ENCODE data around the gene SNX1.
"Not testable (repeated sequence)": the region's sequence is repeated elsewhere in the genome, so short reads cannot be mapped to it uniquely, and the experiment has no call there.

DNA sequence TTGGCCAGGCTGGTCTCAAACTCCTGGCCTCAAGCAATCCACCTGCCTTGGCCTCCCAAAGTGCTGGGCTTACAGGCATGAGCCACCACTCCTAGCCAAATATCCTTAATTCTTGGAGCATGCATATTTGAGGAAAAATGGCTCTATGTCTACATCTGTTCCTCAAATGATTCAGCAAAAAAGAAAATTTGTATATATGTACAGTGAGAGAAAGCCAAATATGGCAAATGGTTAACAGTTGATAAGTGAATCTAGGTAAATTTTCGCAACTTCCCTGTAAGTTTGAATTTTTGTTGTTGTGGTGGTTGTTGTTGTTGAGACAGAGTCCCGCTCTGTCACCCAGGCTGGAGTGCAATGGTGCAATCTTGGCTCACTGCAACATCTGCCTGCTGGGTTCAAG, 36.7 kb upstream of the SNX1 start:
- TF ChIP-seq, protein P1, sequence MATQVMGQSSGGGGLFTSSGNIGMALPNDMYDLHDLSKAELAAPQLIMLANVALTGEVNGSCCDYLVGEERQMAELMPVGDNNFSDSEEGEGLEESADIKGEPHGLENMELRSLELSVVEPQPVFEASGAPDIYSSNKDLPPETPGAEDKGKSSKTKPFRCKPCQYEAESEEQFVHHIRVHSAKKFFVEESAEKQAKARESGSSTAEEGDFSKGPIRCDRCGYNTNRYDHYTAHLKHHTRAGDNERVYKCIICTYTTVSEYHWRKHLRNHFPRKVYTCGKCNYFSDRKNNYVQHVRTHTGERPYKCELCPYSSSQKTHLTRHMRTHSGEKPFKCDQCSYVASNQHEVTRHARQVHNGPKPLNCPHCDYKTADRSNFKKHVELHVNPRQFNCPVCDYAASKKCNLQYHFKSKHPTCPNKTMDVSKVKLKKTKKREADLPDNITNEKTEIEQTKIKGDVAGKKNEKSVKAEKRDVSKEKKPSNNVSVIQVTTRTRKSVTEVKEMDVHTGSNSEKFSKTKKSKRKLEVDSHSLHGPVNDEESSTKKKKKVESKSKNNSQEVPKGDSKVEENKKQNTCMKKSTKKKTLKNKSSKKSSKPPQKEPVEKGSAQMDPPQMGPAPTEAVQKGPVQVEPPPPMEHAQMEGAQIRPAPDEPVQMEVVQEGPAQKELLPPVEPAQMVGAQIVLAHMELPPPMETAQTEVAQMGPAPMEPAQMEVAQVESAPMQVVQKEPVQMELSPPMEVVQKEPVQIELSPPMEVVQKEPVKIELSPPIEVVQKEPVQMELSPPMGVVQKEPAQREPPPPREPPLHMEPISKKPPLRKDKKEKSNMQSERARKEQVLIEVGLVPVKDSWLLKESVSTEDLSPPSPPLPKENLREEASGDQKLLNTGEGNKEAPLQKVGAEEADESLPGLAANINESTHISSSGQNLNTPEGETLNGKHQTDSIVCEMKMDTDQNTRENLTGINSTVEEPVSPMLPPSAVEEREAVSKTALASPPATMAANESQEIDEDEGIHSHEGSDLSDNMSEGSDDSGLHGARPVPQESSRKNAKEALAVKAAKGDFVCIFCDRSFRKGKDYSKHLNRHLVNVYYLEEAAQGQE (tag by site-specific recombination; IDR thresholded peaks at IDR 0.05) = not testable (repeated sequence)
- not testable (repeated sequence) for TF ChIP-seq TCF7L2 (IDR thresholded peaks at IDR 0.05; ENCODE audit: borderline replicate concordance, low read depth, low read length); KLF7 (tag by site-specific recombination; IDR thresholded peaks at IDR 0.05; ENCODE audit: borderline replicate concordance); KLF8 (tag by site-specific recombination; IDR thresholded peaks at IDR 0.05); ZSCAN23 (tag by site-specific recombination; IDR thresholded peaks at IDR 0.05); ZNF223 (tag by site-specific recombination; IDR thresholded peaks at IDR 0.05); ZNF416 (tag by site-specific recombination; IDR thresholded peaks at IDR 0.05); ZNF24 (tag by site-specific recombination; IDR thresholded peaks at IDR 0.05); KLF9 (tag by site-specific recombination; IDR thresholded peaks at IDR 0.05; ENCODE audit: low read depth); SP3 (tag by site-specific recombination; IDR thresholded peaks at IDR 0.05)
- TF ChIP-seq, protein P2, sequence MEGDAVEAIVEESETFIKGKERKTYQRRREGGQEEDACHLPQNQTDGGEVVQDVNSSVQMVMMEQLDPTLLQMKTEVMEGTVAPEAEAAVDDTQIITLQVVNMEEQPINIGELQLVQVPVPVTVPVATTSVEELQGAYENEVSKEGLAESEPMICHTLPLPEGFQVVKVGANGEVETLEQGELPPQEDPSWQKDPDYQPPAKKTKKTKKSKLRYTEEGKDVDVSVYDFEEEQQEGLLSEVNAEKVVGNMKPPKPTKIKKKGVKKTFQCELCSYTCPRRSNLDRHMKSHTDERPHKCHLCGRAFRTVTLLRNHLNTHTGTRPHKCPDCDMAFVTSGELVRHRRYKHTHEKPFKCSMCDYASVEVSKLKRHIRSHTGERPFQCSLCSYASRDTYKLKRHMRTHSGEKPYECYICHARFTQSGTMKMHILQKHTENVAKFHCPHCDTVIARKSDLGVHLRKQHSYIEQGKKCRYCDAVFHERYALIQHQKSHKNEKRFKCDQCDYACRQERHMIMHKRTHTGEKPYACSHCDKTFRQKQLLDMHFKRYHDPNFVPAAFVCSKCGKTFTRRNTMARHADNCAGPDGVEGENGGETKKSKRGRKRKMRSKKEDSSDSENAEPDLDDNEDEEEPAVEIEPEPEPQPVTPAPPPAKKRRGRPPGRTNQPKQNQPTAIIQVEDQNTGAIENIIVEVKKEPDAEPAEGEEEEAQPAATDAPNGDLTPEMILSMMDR (tag by site-specific recombination; IDR thresholded peaks at IDR 0.05) = not testable (repeated sequence)
- TF ChIP-seq, protein P3, sequence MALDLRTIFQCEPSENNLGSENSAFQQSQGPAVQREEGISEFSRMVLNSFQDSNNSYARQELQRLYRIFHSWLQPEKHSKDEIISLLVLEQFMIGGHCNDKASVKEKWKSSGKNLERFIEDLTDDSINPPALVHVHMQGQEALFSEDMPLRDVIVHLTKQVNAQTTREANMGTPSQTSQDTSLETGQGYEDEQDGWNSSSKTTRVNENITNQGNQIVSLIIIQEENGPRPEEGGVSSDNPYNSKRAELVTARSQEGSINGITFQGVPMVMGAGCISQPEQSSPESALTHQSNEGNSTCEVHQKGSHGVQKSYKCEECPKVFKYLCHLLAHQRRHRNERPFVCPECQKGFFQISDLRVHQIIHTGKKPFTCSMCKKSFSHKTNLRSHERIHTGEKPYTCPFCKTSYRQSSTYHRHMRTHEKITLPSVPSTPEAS (tag by site-specific recombination; IDR thresholded peaks at IDR 0.05) = not testable (repeated sequence)
- TF ChIP-seq, protein P4, sequence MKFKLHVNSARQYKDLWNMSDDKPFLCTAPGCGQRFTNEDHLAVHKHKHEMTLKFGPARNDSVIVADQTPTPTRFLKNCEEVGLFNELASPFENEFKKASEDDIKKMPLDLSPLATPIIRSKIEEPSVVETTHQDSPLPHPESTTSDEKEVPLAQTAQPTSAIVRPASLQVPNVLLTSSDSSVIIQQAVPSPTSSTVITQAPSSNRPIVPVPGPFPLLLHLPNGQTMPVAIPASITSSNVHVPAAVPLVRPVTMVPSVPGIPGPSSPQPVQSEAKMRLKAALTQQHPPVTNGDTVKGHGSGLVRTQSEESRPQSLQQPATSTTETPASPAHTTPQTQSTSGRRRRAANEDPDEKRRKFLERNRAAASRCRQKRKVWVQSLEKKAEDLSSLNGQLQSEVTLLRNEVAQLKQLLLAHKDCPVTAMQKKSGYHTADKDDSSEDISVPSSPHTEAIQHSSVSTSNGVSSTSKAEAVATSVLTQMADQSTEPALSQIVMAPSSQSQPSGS (tag by site-specific recombination; IDR thresholded peaks at IDR 0.05; ENCODE audit: low read depth) = not testable (repeated sequence)

Data from HEK293 (cell line).